IMR-90 (cell line): Measurements from ENCODE around the gene PHF11.

Experiments used
- POLR2A ChIP-seq: IDR thresholded peaks from 2 replicates; pipeline ENCODE4 v1.6.1; 2012; ENCODE audit warnings: mild to moderate bottlenecking, low read depth, low read length
- RAD21 ChIP-seq: IDR thresholded peaks from 2 replicates; pipeline ENCODE4 v1.6.1; 2012; ENCODE audit warnings: low read length, improper control_type of control experiment
- TF ChIP-seq, protein P1 (sequence below): fragments of 150-350 bp; IDR thresholded peaks from 2 replicates; pipeline ENCODE4 v1.6.1; 2017; ENCODE audit warnings: mild to moderate bottlenecking, antibody characterized with exemption, low read length, low read depth
- TF ChIP-seq, protein P2 (sequence below): conservative IDR thresholded peaks from 2 replicates; pipeline ENCODE4 v1.5.1; 2012; ENCODE audit warnings: mild to moderate bottlenecking, low read depth, low read length, improper control_type of control experiment

DNA sequence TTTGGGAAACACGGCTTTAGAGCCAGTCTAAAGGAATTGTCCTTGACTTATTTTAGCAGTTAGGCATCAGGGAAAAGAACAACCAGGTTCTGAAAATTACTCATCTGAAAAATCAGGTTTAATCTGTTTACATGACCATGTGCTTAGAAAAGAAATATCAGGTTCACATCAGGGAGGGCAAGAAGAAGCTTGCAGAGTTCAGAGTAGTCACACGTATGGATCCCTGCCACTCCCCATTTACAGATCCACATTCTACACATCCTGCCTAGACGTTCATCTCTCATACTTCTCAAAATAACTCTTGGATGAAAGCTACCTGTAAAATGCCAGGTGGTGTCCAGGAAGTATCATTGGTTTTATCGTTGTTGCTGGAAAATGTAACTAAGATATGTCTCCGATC lies 14.0 kb upstream of the PHF11 start:
- TF ChIP-seq POLR2A, result no peak
- TF ChIP-seq, protein P1, sequence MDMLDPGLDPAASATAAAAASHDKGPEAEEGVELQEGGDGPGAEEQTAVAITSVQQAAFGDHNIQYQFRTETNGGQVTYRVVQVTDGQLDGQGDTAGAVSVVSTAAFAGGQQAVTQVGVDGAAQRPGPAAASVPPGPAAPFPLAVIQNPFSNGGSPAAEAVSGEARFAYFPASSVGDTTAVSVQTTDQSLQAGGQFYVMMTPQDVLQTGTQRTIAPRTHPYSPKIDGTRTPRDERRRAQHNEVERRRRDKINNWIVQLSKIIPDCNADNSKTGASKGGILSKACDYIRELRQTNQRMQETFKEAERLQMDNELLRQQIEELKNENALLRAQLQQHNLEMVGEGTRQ, result no peak
- TF ChIP-seq, protein P2, sequence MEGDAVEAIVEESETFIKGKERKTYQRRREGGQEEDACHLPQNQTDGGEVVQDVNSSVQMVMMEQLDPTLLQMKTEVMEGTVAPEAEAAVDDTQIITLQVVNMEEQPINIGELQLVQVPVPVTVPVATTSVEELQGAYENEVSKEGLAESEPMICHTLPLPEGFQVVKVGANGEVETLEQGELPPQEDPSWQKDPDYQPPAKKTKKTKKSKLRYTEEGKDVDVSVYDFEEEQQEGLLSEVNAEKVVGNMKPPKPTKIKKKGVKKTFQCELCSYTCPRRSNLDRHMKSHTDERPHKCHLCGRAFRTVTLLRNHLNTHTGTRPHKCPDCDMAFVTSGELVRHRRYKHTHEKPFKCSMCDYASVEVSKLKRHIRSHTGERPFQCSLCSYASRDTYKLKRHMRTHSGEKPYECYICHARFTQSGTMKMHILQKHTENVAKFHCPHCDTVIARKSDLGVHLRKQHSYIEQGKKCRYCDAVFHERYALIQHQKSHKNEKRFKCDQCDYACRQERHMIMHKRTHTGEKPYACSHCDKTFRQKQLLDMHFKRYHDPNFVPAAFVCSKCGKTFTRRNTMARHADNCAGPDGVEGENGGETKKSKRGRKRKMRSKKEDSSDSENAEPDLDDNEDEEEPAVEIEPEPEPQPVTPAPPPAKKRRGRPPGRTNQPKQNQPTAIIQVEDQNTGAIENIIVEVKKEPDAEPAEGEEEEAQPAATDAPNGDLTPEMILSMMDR, result no peak
- TF ChIP-seq RAD21, result no peak
